Activated CD4-positive, CD25-positive, alpha-beta regulatory T cell treated with anti-CD3 and anti-CD28 coated beads, Interleukin-2, amount 50 U/mL, for 16 hours (primary cell): ENCODE data around the gene CASZ1.

Experiments
- DNase-seq: peaks from one replicate; pipeline ENCODE4 v3.0.0-alpha.2; 2020; ENCODE audit warnings: low read depth, low spot score

Gene CASZ1

DNA sequence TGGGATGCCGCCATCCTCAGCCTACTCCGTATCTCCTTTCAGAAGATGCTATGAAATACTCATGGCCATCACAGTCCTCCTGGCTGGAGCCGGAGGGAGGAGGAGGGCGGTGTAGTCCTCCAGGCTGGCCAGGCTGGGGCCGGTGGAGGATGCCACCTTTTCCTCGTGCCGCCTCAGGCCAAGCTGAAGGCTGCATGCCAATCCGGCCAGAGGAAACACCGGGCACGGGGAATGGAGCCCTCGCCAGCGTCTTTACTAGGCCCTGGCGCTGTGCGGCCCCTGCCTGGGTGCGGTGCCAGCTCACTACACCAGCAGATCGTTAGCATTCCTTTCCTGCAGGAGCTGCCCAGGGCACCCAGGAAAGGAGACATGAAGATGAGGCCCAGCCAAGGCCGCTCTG is 70.1 kb downstream of the CASZ1 start:
- no peak for DNase-seq

DNA sequence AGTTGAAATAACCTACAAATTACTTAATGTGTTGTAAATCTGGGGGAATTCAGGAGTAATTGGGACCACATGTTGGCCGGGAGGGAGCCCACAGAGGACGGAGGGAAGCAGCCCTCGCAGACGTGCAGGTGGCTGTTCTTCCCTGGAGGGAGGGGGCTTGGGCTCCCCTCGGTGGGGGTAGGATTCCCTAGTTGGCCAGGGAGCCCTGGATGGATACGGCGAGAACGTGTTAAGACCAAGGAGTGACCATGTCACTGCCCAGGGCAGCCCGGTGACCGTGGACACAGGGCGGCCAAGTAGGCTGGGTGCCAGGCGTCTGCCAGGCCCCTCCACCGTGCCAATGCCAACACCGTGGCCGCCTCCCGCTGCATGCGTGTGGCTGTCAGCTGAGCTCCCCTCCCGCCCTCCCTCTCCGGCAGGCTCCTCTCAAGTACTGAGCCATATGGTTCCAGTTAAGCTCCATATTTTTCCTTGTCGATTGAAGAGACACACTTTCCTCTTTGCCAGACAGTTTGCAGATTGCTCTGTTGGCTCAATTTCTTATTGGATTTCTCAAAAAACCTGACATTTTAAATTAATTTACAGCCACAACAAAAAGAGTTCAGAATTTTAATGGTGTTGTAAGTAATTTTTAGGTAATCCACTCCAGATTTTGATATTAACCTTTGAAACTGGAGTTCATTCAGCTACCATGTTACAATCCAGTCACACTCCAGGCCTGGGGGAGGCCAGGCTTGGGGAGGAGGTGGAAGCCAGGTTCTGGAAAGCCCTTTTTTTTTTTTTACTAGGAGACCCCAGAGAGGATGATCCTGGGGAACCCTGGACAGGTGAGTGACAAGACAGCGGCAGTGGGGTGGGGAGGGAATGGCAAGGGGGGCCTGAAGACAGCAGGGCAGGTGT is 71.2 kb downstream of the CASZ1 start:
- no peak for DNase-seq

DNA sequence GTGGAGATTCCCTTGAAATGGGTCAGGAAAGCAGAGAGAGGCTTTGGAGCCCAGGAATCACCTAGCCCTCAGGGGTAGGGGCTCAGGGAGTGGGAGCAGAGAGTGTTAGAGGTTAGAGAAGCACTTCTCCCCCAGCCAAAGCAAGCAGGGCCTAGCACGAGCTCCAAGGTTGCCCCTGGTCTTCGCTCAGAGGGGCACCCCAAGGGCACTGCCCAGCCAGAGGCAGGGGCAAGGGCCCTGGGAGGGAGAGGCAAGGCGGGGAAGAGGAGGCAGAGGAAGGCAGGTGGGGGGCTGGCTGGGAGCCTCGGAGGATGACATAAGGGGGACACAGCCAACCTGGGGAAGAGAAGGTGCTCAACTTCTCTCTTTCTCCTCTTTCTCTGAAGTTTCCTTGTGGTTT is 71.9 kb downstream of the CASZ1 start:
- DNase-seq = no peak

DNA sequence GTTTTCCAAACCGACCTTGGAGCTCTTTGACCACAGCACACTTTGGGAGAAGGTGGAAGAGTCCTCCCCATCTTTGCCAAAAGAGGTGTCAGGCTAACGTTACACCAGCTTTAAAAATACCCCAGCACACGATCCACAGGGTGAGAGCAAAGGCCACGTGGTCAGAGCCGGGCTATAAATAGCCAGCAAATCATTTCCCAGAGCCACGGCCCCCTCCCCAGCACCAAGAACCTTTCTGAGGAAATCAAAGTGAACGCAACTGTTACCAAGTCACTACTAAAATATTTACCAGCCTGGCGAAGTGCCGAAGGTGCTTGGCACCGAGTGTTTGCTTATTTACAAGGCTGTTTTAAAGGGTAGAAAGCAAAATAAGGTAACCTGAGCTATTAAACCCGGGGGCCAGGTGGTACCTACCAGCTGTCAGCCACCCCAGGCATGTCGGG is 72.4 kb downstream of the CASZ1 start:
- no peak for DNase-seq

DNA sequence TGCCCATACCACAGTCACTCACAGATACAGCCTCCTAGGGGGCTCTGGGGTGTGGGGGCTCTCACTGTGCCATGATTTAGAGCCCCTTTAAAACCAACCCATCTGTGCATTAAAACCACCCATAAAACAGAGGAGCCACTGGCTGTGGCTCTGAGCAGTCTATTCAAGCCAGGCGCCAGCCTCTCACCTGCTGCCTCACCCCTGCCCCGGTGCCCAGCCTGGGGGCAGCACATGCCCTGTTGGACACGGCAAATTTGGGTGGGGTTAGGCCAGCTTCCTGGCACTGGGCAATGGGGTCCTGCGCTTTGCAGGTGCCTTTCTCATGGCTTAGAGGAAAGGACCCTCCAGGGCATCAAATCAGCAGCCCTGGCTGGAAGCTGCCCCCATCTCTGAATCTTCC is 73.1 kb downstream of the CASZ1 start:
- no peak for DNase-seq

DNA sequence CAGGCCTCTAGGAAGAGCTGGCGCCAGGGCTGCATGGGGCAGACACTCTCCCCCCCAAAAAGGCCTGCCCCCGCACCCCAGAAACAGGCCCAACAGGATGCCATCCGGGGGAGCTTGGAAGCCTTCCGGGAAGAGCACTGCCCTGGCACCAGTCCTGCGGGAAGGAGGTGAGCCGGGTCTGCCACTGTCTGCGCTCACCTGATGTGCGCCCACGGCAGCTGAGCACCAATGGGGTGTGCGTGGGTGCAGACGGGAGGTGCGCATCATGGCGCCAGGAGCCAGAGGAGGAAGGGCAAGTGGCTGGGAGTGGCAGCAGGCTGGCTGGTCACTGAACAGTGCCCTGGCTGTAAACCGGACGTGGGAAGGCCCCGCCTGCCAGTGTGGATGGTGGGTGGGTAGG is 73.6 kb downstream of the CASZ1 start:
- no peak for DNase-seq

DNA sequence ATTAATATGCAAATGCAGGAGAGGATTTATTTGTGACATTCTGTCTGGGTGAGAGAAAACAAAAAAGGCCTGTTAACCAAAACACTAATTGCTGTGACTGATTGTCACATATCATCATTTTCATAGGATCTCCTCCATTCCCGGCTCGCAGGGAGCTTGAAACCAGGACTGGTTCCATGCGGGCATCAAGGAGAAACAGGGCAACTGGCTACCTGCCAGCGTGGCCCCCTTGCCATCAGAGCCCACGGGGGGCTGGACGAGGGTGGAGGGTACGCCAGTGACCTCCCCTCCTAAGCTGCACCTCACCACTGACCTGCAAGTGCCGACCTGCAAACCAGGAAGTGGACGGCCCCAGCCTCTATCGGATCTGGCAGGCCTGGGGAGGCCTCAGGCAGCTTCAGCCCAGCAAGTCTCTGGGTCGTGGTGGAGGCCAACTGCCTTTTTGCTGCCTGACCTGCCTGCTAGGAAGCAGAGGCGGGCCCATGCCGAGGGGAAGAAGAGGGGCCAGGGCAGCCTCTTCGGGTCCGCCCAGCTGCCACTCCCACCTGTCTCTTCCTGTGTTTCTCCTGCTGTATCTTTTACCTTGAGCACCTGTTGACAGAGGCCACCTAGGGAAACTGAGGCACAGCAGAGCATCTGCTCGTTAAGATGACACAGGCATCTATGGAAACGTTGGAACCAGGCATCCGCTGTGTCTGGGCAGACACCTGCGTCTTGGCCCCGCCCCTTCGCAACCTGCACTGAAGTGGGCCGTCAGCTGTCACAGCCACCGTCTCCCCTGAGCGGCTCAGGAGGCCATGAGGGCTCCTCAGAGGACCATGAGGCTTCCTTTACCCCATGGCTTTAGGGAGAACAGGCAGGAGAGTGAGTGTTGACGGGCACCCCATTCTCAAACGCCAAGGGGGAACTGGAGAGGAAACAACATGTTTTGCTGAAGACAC is 74.8 kb downstream of the CASZ1 start:
- no peak for DNase-seq

DNA sequence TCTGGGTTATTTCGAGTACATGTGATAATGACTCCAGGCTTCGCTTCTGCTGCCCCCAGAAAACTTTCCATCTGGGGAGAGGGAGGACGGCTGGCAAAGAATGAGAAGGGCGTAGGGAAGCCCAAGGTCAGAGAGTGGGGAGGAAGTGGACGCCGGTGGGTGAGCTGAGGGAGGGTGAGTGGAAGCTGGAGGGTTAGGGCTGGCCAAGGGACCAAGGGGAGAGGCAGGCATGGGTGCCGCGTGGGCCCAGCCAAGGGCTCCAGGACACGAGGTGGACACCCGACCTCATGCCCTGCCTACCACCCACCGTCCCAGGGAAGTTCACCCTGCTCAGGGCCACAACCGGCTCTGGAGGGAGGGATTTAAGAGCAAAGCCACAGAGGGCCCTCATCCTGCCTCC is 75.8 kb downstream of the CASZ1 start:
- no peak for DNase-seq

DNA sequence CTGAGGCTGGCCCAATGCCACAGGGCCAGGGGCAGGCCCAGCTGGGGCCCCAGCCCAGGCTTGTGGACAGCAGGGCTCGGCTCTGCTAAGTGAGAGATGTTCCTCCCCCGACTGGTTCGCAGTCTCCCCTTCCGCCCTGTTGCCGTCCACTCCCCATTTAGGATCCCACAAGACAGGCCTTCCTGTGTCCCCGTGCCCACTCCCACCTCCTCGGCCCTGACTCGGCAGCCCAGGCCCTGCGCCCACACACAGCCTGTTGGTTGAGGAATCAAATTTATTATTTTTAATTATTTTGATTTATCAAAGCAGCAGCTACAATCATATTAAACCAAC is 78.4 kb downstream of the CASZ1 start:
- DNase-seq = no peak

DNA sequence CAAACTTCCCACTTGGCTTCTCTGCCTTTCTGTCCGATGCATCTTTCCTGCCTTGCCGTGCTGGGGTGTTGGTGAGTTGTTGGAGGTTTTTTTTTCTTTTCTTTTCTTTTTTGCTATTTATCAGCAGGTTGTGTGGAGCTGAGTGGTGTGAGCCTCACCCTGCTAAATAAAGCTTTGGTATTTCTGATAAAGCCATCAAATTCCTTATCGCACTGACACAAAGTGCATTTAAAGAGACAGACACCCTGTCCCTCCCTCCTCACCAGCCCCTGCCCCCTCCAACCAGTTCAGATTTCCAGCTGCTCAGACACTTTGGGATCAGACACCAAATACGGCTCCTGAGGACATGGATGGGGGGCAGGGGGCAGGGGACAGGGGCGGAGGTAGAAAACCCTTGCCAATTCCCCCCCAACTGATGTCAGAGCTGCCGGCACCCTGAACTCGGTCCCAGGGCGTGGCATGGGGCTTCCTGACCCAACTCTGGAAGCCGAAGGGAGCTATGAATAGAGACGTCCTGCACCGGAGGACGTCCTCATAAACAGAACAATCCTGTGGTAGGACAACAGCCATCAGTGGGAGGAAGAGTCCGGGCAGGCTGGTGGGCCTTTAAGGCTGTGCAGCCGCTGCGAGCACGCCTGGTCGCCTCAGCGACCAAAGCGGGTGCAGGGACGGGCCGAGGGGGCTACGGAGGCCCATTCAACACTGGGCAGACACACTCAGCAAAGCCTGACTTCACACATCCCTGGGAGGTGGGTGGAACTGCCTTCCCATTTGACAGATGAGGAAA is 79.0 kb downstream of the CASZ1 start:
- no peak for DNase-seq

DNA sequence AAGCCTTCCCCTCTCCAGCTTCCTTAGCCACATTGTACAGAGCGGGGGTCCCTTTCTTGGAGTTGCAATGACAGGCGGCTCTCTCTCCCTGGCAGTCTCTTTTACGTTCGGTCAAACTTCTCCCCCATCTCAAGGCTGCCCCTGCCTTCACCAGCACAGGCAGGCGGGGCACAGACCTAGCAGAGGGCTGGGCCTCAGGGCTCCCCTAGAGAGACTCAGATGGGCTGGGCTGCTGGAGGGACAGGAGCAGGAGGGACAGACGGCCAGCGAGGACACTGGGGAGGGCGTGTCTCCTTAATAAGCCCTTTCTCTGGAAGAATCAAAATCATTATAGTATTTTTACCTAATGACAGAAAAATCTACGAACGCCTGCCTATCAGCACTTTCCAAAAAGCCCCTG is 79.6 kb downstream of the CASZ1 start:
- DNase-seq = no peak

DNA sequence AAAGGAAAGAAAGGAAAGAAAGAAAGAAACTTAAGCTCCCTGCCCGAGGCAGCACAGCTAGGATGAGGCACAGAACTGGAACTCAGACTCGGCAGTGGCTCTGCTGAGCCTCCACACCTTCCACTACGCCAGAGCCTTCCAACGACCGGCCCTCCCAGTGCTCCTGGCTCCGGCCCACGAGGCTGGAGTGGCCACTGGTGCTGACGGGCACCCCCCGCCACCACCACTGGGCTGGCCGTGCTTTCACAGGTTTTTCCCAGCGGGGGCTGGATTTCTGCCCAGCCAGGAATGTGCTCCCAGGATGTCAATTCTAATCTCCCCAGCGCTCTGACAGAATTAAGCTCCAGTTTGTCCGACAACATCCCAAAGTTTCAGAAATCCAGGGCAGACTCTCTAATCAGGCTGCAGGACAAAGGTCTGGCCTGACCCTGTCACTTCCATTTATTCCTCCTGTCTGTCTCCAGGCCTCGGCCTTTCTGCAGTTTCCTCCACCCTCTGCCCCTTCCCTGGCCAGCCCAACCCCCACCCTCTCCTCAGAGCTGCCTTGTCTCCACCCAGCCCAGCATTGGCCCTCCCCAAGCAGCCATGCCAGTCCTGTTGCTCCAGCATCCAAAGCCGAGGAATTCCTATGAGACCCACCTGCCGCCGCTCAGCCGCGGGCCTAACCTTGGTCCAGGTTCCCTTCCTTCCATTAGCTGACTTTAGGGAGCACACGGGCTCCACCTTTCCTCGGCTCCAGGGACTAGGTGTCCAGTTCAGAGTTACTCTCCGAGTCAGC is 81.9 kb downstream of the CASZ1 start:
- DNase-seq = no peak

DNA sequence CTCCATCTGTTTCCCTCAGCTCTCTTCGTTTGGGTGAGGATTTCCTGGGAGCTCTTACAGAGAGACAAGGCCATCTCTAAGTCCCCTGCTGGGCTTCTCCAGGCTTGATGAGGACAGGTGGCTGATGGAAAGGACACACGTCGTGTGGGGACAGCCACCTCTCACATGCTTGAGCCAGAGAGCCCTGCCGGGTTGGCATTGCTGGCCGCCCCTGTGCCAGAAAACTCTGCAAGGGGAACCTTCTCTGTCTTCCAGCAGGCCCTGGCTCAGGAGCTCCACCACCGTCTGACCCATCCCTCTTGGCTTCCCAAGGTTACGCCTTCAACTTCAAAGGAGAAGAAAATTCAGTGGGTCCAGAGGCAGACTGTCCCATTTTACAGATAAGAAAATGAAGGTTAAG is 82.8 kb downstream of the CASZ1 start:
- DNase-seq = no peak

DNA sequence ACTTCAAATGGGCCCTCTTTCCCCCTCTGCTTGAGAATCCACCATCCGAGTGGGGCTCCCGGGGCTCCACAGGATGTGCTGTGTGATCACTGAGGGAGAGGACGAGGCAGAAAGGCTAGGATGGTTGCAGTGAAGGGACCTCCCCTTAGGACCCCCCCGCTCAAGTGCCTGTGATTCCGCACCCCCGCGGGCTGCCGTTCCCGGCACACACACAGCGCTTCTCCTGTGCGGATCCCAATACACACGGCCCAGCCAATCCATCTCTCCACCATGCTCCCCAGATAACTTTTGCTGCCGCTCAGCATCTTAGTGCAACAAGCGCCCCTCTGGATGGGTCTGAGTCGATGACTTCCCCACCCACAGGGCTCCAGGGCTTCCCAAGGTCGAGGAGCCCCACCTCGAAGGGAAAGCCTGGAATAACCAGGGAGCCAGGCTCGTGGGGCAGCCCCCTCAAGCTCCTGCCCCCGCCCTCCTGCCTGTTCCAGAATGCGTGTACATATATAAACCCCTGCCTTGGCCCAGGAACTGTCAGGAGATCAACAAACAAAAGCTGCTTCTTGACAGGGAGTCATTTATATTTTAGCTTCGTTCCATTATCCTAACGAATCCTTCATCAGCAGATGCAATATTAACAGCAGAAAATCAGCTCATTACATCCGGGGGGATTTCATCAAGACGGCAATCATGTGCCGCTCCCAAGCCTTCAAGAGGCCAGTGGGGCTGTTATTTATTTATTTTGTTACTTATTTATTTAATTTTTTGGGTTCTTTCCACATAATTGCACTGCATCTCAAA is 83.7 kb downstream of the CASZ1 start:
- DNase-seq = no peak

DNA sequence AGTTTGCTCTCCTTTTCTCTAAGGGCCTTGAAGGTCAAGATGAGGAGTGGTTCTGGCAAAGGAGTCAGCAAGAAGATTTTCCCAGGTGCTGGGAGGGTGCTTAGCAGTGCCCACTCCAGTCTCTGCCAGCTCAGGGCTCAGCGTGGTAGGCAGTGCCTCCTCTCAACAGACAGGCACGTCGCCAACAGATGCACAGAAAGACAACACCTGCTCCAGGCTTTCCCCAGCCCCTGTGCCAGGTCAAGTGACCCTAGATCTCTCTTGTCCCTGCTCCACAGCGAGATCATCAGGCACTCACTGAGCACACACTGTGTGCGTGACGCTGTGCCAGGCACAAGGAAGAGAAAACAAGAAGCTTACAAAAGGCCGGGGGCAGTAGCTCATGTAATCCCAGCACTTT is 86.0 kb downstream of the CASZ1 start:
- DNase-seq = no peak

DNA sequence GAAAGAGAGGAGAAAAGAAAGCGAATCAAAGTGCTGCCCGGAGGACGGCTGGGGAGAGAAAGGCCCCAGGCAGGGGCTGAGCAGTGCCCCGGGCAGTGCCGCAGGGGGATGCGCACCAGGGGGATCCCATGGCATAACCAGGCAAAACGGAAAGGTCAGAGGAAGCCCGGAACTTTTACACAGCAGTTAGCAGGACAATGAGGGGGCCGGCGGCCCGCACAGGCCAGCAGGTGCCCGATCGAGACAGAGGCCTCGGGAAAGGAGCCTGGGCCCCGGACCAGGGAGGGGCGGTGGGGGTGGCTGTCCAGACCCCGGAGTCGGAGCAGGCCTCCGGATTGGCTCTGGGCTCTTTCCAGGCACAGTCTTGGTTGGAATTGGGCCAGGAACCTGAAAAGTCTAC is 86.8 kb downstream of the CASZ1 start:
- DNase-seq = no peak

DNA sequence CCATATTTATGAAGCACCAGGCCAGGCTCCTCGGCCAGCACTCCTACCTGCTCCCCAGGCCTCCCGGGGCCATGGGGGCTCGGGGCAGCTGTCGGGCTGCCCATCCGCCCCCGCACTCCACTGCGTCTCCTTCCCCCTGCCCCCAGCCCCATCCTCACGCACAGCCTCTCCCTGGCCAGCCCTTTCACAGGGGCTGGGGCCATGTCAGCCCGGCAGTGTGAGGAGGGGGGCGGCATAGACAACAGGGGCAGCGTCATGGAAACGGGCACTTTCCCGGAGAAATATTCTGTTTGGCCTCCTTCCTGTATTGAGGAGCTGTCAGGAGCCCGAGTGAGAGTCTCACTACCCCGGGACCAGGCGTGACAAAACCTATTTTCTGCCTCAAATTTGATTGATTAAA is 87.3 kb downstream of the CASZ1 start:
- no peak for DNase-seq

DNA sequence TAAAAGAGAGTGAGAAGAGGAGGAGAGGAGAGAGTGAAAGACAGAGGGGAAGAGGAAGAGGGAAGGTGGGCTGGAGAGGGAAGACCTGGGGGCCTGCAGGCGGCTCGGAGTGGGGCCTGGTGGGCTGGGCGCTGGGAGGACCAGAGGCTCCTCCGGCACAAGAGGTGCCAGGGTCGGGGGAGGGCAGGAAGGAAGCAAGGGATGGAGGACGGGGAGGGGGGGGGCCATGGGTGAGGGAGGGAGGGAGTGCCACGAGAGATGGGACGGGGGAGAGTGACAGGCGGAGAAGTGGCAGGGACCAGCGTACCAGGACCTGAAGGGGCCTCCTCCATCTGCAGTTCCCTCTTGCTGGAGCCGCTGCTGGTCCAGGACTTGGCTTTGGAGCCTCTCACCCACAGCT is 87.7 kb downstream of the CASZ1 start:
- no peak for DNase-seq

DNA sequence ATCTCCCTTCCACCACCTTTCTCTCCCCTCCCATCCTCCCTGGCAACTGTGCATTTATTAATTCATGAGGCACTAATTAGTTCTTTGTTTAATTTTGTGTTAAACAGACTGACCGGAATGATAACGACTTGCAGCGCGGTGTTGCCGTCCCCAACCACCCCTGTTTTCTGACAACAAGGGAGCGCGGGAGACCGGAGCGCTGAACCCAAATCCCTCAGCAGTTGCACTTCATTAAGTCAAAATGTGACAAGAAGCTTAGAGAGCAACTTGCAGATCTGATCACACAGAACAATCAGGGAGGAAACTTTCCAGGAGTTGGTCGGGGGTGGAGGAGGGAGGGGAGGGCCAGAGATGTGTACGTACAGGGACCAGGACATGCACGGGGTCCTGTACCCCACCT is 89.2 kb downstream of the CASZ1 start:
- no peak for DNase-seq

DNA sequence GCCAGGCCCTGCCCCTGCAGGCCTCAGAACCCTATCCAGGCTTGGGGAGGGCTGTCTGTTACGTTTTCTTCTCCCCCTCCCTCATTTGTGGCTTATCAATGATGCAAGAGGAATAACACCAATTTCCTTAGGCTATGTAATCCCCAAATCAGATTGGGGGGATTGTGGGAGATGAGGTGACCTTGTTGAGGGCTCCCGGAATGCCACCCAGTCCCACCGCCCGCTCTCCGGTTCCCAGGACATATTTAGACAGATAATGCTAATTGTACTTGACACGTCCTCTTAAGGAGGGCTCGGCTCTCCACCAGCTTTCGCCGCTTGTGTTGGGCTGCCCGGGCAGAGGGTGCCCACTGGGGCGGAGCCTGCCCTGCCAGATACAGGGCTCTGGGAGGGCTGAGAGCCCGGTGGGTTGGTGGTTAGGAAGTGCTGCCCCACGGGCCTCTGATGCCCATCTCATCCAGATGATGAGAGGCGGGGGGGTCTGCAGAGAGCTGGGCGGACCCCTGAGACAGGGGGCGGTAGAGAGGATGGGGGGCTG is 90.0 kb downstream of the CASZ1 start:
- DNase-seq = no peak
